Astrocyte (in vitro differentiated cells and primary cell): ENCODE data around the gene IMMP2L. TPM values are rescaled to one million over a fixed set of nuclear protein-coding genes. Genes with fewer than 3 reads are reported as not detected.

Experiments
- DNase-seq: peaks from one replicate; pipeline ENCODE4 v3.0.0-alpha.2; 2010; ENCODE audit warnings: low read depth
- FAIRE-seq: peaks from 2 replicates; lab custom pipeline; 2011; peaks lifted over from hg19 to GRCh38; lab: Jason Lieb, UNC
- H2AFZ ChIP-seq: 2 replicates; pipeline ENCODE4 v1.6.0; 2012; ENCODE audit warnings: low read depth, low read length, inconsistent platforms
- H3K27ac ChIP-seq: 2 replicates; pipeline ENCODE4 v1.5.1; 2011; ENCODE audit warnings: low read depth, low read length, inconsistent platforms
- H3K27me3 ChIP-seq: 2 replicates; pipeline ENCODE4 v1.6.0; 2011; ENCODE audit warnings: low read length, inconsistent platforms; ENCODE audit not compliant: insufficient read depth
- H3K36me3 ChIP-seq: 2 replicates; pipeline ENCODE4 v1.5.1; 2011; ENCODE audit warnings: low read length, inconsistent platforms; ENCODE audit not compliant: insufficient read depth
- H3K4me1 ChIP-seq: 2 replicates; pipeline ENCODE4 v1.5.1; 2011; ENCODE audit warnings: low read length, inconsistent platforms; ENCODE audit not compliant: insufficient read depth
- H3K4me2 ChIP-seq: 2 replicates; pipeline ENCODE4 v1.6.0; 2012; ENCODE audit warnings: low read length, inconsistent platforms
- H3K4me3 ChIP-seq: 2 replicates; pipeline ENCODE4 v1.5.1; 2011; ENCODE audit warnings: low read depth, mild to moderate bottlenecking, low read length, inconsistent platforms; ENCODE audit not compliant: insufficient read depth
- H3K79me2 ChIP-seq: 2 replicates; pipeline ENCODE4 v1.6.0; 2012; ENCODE audit warnings: mild to moderate bottlenecking, low read length, inconsistent platforms; ENCODE audit not compliant: insufficient read depth
- H3K9ac ChIP-seq: 2 replicates; pipeline ENCODE4 v1.6.0; 2012; ENCODE audit warnings: mild to moderate bottlenecking, low read length, inconsistent platforms
- H3K9me3 ChIP-seq: 2 replicates; pipeline ENCODE4 v1.5.1; 2012; ENCODE audit warnings: low read depth, mild to moderate bottlenecking, low read length, inconsistent platforms; ENCODE audit not compliant: insufficient read depth
- H4K20me1 ChIP-seq: 2 replicates; pipeline ENCODE4 v1.6.0; 2012; ENCODE audit warnings: low read length, inconsistent platforms; ENCODE audit not compliant: insufficient read depth
- H3K27ac Mint-ChIP-seq: one replicate; pipeline ENCODE4 v1.8.0; 2021; ENCODE audit warnings: mild to moderate bottlenecking, mixed read lengths; ENCODE audit not compliant: unreplicated experiment
- H3K27me3 Mint-ChIP-seq: one replicate; pipeline ENCODE4 v1.8.0; 2021; ENCODE audit warnings: low read depth, mixed read lengths; ENCODE audit not compliant: unreplicated experiment
- H3K36me3 Mint-ChIP-seq: one replicate; pipeline ENCODE4 v1.8.0; 2021; ENCODE audit warnings: low read depth, mixed read lengths; ENCODE audit not compliant: unreplicated experiment
- H3K4me1 Mint-ChIP-seq: one replicate; pipeline ENCODE4 v1.8.0; 2021; ENCODE audit warnings: low read depth, mixed read lengths; ENCODE audit not compliant: unreplicated experiment
- H3K4me3 Mint-ChIP-seq: one replicate; pipeline ENCODE4 v1.8.0; 2021; ENCODE audit warnings: mild to moderate bottlenecking, moderate library complexity, mixed read lengths; ENCODE audit not compliant: unreplicated experiment
- H3K9me3 Mint-ChIP-seq: one replicate; pipeline ENCODE4 v1.8.0; 2021; ENCODE audit warnings: mild to moderate bottlenecking, mixed read lengths; ENCODE audit not compliant: unreplicated experiment
- EZH2 ChIP-seq: IDR thresholded peaks from 2 replicates; pipeline ENCODE4 v1.6.1; 2012; ENCODE audit warnings: mild to moderate bottlenecking, low read length, inconsistent platforms; ENCODE audit not compliant: insufficient read depth
- total RNA-seq: library from RNA; stranded (reverse); gene quantifications from 2 replicates; pipeline ENCODE4 v1.2.1, GENCODE V29; 2021
- TF ChIP-seq, protein P1 (sequence below): IDR thresholded peaks from 2 replicates; pipeline ENCODE4 v1.5.1; 2011; ENCODE audit warnings: low read depth, mild to moderate bottlenecking, inconsistent platforms, low read length, moderate library complexity; ENCODE audit not compliant: insufficient read depth

IMMP2L gene
- total RNA-seq, 1 donor from 2014 or later, result 13.8 TPM

DNA sequence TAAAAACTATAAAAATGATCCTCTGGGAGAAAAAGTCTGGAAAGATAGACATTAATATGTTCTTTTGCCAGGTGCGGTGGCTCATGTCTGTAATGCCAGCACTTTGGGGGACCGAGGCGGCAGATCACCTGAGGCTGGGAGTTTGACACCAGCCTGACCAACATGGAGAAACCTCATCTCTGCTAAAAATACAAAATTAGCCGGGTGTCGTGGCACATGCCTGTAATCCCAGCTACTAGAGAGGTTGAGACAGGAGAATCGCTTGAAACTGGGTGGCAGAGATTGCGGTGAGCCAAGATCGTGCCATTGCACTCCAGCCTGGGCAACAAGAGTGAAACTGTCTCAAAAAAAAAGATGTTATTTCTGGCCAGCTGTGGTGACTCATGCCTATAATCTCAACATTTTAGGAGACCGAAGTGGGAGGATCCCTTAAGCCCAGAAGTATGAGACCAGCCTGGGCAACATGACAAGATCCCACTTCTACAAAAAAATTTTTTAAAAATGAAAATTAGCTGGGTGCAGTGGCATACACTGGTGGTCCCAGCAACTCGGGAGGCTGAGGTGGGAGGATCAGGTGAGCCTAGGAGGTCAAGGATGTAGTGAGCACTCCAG is 573.3 kb downstream of the IMMP2L start:
- DNase-seq (no peak), FAIRE-seq (no peak)
- no peaks in the 10 kb centered on the region for H3K36me3 ChIP-seq
- H3K9ac ChIP-seq, result no peak overlapping the region
- Mint-ChIP-seq H3K9me3 (no peaks in the 10 kb centered on the region), H3K36me3 (no peaks in the 10 kb centered on the region), H3K27ac (no peak overlapping the region), H3K4me3 (no peak overlapping the region), H3K4me1 (no peaks in the 10 kb centered on the region), H3K27me3 (no peaks in the 10 kb centered on the region)
- no peaks in the 10 kb centered on the region for H4K20me1 ChIP-seq
- no peak overlapping the region for H3K4me3 ChIP-seq
- TF ChIP-seq, protein P1, sequence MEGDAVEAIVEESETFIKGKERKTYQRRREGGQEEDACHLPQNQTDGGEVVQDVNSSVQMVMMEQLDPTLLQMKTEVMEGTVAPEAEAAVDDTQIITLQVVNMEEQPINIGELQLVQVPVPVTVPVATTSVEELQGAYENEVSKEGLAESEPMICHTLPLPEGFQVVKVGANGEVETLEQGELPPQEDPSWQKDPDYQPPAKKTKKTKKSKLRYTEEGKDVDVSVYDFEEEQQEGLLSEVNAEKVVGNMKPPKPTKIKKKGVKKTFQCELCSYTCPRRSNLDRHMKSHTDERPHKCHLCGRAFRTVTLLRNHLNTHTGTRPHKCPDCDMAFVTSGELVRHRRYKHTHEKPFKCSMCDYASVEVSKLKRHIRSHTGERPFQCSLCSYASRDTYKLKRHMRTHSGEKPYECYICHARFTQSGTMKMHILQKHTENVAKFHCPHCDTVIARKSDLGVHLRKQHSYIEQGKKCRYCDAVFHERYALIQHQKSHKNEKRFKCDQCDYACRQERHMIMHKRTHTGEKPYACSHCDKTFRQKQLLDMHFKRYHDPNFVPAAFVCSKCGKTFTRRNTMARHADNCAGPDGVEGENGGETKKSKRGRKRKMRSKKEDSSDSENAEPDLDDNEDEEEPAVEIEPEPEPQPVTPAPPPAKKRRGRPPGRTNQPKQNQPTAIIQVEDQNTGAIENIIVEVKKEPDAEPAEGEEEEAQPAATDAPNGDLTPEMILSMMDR, result no peak
- no peak for TF ChIP-seq EZH2
- H3K27ac ChIP-seq, result no peak overlapping the region
- H2AFZ ChIP-seq, result no peak overlapping the region
- H3K27me3 ChIP-seq, result no peaks in the 10 kb centered on the region
- H3K4me1 ChIP-seq, result no peaks in the 10 kb centered on the region
- H3K79me2 ChIP-seq, result no peaks in the 10 kb centered on the region
- no peaks in the 10 kb centered on the region for H3K9me3 ChIP-seq
- H3K4me2 ChIP-seq, result no peak overlapping the region

DNA sequence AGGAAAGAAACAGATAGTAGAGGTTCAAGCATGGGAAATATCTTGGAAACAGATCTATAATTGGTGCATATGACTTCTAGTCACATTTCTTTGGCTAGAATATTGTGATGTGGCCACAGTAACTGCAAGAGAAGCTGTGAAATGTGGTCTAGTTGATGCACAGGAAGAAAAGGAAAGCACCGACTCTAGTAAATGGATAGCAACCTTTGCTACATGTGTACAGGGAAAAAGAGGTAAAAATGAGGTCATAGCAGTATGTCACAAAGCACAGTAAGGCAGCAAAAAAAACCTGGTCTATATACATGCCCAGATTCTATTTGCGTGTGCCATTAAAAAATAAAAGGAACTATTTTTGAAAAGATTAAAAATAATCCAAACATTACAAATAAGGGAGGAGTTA is 573.9 kb downstream of the IMMP2L start:
- H3K36me3 Mint-ChIP-seq, result no peaks in the 10 kb centered on the region
- H3K27me3 ChIP-seq, result no peaks in the 10 kb centered on the region
- FAIRE-seq, result no peak

More for the DNA sequence above, 573.9 kb downstream of the IMMP2L start:
- H3K4me3 Mint-ChIP-seq, result no peak overlapping the region
- no peaks in the 10 kb centered on the region for H3K9me3 ChIP-seq
- TF ChIP-seq, protein P1, result no peak
- TF ChIP-seq EZH2, result no peak
- H3K4me2 ChIP-seq, result no peak overlapping the region
- H3K4me1 ChIP-seq, result no peaks in the 10 kb centered on the region
- no peaks in the 10 kb centered on the region for H3K9me3 Mint-ChIP-seq
- H4K20me1 ChIP-seq, result no peaks in the 10 kb centered on the region
- no peaks in the 10 kb centered on the region for H3K79me2 ChIP-seq
- no peaks in the 10 kb centered on the region for H3K27me3 Mint-ChIP-seq
- no peak overlapping the region for H3K27ac ChIP-seq
- no peak overlapping the region for H2AFZ ChIP-seq
- no peaks in the 10 kb centered on the region for H3K4me1 Mint-ChIP-seq
- no peak overlapping the region for H3K4me3 ChIP-seq
- DNase-seq, result no peak
- no peak overlapping the region for H3K9ac ChIP-seq
- no peak overlapping the region for H3K27ac Mint-ChIP-seq
- no peaks in the 10 kb centered on the region for H3K36me3 ChIP-seq
